GM12864 (cell line): ENCODE data around the gene THRAP3.

Source experiments
- DNase-seq: peaks from one replicate; pipeline ENCODE4 v3.0.0-alpha.2; 2011; ENCODE audit warnings: low read depth
- H3K4me3 ChIP-seq: 2 replicates; pipeline ENCODE4 v1.5.1; 2011; ENCODE audit warnings: mild to moderate bottlenecking, low read depth, low read length, control low read depth
- TF ChIP-seq, protein P1 (sequence below): IDR thresholded peaks from 2 replicates; pipeline ENCODE4 v1.5.1; 2011; ENCODE audit warnings: low read depth, mild to moderate bottlenecking, moderate library complexity, low read length, control low read depth, inconsistent platforms; ENCODE audit errors: missing control alignments

Gene THRAP3

DNA sequence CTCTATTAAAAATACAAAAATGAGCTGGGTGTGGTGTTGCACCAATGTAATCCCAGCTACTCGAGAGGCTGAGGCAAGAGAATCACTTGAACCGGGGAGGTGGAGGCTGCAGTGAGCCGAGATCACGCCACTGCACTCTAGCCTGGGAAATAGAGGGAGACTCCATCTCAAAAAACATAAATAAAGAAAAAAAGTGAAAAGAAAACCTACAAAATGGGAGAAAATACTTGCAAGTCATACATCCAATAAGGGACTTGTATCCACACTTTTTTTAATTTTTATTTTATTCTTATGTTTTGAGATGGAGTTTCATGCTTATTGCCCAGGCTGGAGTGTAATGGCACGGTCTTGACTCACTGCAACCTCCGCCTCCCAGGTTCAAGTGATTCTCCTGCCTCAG lies 52.4 kb downstream of the THRAP3 start:
- H3K4me3 ChIP-seq: no peak overlapping the region
- DNase-seq: no peak
- TF ChIP-seq, protein P1, sequence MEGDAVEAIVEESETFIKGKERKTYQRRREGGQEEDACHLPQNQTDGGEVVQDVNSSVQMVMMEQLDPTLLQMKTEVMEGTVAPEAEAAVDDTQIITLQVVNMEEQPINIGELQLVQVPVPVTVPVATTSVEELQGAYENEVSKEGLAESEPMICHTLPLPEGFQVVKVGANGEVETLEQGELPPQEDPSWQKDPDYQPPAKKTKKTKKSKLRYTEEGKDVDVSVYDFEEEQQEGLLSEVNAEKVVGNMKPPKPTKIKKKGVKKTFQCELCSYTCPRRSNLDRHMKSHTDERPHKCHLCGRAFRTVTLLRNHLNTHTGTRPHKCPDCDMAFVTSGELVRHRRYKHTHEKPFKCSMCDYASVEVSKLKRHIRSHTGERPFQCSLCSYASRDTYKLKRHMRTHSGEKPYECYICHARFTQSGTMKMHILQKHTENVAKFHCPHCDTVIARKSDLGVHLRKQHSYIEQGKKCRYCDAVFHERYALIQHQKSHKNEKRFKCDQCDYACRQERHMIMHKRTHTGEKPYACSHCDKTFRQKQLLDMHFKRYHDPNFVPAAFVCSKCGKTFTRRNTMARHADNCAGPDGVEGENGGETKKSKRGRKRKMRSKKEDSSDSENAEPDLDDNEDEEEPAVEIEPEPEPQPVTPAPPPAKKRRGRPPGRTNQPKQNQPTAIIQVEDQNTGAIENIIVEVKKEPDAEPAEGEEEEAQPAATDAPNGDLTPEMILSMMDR: no peak

DNA sequence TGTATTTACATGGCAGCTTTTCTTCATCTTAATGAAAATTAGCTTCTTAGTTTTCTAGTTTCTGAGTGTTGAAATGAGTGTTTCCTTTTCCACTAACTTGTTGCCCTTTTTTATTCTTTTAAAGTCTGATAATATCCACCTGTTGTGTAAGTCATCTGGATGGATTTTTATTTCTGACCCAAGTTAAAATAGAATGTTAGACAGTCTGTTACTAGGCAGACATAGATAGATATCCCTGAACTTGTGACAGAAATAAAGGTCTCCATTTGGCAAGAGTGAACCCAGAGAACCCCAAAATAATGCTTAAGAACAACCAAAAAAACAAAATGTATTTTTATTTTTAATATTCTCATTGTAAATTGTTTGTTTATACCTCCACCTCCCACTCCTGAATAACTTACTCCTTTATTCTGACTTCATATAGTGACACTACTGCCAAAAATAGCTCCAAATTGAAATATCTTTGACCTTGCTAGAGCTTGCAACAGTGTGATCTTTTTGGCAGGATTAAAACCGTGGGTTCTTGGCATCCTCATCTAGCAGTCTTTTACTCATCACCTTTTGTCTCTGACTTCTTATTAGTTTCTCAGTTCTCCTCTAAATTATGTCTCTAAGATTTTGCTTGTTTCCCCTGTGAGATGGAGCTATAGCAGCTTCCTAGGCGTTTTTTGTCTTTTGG lies 55.0 kb downstream of the THRAP3 start:
- TF ChIP-seq, protein P1: no peak
- DNase-seq: no peak
- no peak overlapping the region for H3K4me3 ChIP-seq

DNA sequence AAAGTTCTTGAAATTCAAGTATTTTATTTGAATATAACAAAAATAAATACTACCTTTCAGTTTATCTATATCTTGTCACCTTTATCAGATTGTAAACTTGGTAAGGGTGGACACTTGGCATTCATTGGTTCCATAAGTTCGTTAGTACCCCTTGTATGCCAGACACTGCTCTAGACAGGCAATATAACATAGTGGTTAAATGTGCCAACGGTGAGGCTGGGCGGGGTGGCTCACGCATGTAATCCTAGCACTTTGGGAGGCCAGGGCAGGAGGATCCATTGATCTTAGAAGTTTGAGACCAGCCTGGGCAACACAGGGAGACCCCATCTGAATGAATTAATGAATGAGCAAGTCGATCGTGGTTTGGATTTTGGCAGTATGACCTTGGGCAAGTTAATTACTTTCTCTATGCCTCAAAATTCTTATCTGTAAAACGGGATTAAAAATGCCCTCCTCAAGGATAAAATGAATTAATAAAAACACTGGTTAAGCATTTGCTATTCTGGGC lies 55.6 kb downstream of the THRAP3 start:
- H3K4me3 ChIP-seq: no peak overlapping the region
- no peak for DNase-seq
- TF ChIP-seq, protein P1: no peak

- no peak overlapping the region for H3K4me3 ChIP-seq
- TF ChIP-seq, protein P1: no peak
- no peak for DNase-seq
Observed at GRCh38 chr1:36284061-36284460, 59.8 kb downstream of the THRAP3 start.

- no peak for DNase-seq
- TF ChIP-seq, protein P1: no peak
Observed at GRCh38 chr1:36284517-36284916, 60.3 kb downstream of the THRAP3 start.

DNA sequence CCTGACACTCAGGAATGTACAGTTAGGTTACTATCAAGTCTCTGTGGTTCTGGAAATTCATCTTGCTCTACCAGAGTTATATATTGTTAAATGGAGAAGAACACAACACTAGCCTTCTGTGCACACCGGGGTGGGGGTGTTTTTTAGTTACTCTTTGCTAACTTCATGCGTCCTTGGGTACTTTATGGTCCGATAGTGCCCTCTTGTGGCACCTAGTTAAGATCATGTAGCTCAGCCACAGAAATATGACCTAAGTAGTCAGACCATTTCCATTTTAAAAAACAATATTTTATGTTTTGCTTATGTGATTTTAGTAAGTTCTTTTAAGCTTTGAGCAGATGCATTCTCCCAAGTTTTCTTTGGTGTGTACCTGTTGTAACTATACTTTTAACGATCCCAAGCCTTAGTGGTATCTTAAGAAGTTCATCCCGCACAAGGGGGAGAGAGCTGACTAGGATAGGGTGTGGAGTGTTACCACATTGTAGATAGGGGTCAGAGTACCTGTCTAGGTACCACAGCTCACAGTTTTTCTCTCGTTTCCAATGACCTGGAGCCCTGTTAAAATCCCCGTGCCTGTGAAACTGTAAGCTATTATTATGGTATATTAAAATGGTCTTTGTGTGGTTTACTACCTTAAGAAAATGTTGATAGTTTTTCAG lies 61.3 kb downstream of the THRAP3 start:
- TF ChIP-seq, protein P1: peak; percentile 61
- H3K4me3 ChIP-seq: no peak overlapping the region
- DNase-seq: peak; percentile 78

More at GRCh38 chr1:36284517-36284916, 60.3 kb downstream of the THRAP3 start:
- no peak overlapping the region for H3K4me3 ChIP-seq
